Measurements from ENCODE around the gene KRTAP2-3. TPM values are rescaled to one million over a fixed set of nuclear protein-coding genes. Genes with fewer than 3 reads are reported as not detected.
A peak's percentile ranks its signal among the peaks of the same experiment; 100 is the strongest.
"Not testable (repeated sequence)": the region's sequence is repeated elsewhere in the genome, so short reads cannot be mapped to it uniquely, and the experiment has no call there.

Gene KRTAP2-3
- total RNA-seq, 8 experiments from 2014 or later = 0.33 TPM; not detected in 7

DNA sequence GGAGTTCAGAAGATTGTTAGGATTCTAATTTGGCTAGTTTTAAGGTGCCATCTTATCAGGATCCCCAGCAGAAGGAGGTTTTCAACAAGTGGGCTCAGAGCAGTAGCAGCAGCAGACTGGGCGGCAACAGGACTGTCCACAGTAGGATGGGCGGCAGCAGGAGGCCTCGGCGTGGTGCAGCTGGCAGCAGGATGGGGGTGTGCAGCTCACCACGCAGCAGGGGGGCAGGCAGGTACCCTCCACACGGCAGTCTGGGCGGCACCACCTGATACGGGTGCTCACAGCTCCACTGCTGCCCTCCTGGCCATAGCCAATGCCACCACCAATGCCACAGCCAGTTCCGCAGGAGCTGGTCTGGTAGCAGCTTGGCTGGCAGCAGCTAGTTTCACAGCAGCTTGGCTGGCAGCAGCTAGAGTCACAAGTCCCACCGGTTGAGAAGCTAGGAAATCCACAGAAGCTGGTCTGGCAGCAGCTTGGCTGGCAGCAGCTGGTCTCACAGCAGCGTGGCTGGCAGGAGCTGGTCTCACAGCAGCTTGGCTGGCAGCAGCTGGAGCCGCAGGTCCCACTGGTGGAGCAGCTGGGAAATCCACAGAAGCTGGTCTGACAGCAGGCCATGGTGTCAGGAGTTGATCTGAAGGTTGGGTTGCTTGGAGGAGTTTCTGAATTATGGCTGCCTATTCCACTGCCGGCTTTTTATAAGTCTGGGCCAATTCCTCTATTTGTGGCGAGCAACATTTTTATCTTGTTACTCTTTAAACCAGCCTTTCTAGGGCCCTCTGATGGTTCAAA is 18.9 kb downstream of the KRTAP2-3 start, which contains the start of gene KRTAP1-1:
Gene KRTAP1-1 (minus strand): TSS at position 668 of the 789 bp plus-strand sequence. CDS start 53 bp downstream, at position 615.
- H3K4me3 ChIP-seq; in situ Hi-C loops (cut with MboI; ENCODE audit: low pct_unique_long_range_greater_than_20kb in 2 of 9, low sequenced_read_pairs in 9 of 9, unreplicated experiment in 9 of 9); H3K27ac ChIP-seq; ATAC-seq (replicated peaks in 6 of 8); H3K4me1 ChIP-seq (replicated peaks in 1 of 2): not testable (repeated sequence)
- 0 to 100% (median 53%) methylated on average over 1 to 10 of the region's 14 CpGs; no CpG with 5 or more reads in 1 of the 10 experiments for WGBS, 10 experiments

DNA sequence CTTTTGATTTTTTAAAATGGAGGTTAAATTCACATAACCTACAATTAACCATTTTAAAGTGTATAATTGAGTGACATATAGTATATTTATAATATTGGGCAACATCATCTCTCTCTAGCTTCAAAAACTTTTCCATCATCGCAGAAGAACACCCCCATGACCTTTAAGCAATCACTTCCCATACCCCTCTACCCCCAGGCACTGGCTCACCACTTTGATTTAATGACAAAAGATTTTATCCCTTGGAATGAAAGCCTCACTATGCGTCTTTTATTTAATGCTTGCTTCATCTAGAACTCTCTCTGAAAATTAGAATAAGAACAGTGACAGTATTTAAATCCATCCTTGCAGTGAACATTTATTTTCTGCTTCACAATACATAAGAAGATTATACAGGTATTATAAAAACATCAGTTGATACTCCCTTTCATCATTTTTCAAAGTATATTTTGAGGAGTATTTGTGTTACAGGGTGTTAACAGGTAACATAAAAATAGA is 22.0 kb downstream of the KRTAP2-3 start:
- in situ Hi-C loops (cut with MboI; ENCODE audit: low pct_unique_long_range_greater_than_20kb in 2 of 9, low sequenced_read_pairs in 9 of 9, unreplicated experiment in 9 of 9) = no loop called here

GRCh38 chr17:41034346-41034935 is 25.5 kb downstream of the KRTAP2-3 start, which contains the start of gene KRTAP1-3:
Gene KRTAP1-3, minus strand, starts transcription at chr17:41034874. Its CDS starts 53 bp downstream, at chr17:41034821.
- in situ Hi-C loops (cut with MboI; ENCODE audit: low pct_unique_long_range_greater_than_20kb in 2 of 9, low sequenced_read_pairs in 9 of 9, unreplicated experiment in 9 of 9) = not testable (repeated sequence)
- WGBS, 10 experiments = 70 to 100% (median 89%) methylated on average over 2 to 6 of the region's 10 CpGs; no CpG with 5 or more reads in 4 of the 10 experiments

More for the DNA sequence above, 22.0 kb downstream of the KRTAP2-3 start:
- ATAC-seq (replicated peaks in 6 of 8) = no peak
- no peak overlapping the region for H3K27ac ChIP-seq
- H3K4me3 ChIP-seq = no peak overlapping the region
- WGBS, 10 experiments = 38 to 100% (median 50%) methylated on average over 1 to 2 of the region's 2 CpGs; no CpG with 5 or more reads in 1 of the 10 experiments
- no peaks in the 10 kb centered on the region for H3K4me1 ChIP-seq (replicated peaks in 1 of 2)

DNA sequence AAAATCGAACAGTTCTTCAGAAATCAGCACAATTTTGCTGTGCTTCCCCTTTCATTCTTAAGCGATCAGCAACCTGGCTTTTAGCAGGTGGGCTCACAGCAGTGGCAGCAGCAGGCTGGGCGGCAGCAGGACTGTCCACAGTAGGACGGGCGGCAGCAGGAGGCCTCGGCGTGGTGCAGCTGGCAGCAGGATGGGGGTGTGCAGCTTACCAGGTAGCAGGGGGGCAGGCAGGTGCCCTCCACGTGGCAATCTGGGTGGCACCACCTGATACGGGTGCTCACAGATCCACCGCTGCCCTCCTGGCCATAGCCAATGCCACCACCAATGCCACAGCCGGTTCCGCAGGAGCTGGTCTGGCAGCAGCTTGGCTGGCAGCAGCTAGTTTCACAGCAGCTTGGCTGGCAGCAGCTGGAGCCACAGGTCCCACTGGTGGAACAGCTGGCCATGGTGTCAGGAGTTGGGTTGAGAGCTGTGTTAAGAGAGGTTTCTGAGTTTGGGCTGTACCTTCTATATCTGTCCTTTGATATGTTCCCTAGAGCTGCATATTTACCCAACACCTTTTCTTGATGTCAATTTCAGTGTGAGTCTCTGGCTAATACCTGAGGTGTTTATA is 30.2 kb downstream of the KRTAP2-3 start, which contains the start of gene KRTAP1-4:
Gene KRTAP1-4 (minus strand): TSS at position 563 of the 613 bp plus-strand sequence. CDS start 117 bp downstream, at position 446.
- Histone ChIP-seq H3K4me1 (replicated peaks in 1 of 2) (no peaks in the 10 kb centered on the region), H3K4me3 (no peak within 1 kb of the TSS), H3K27ac (no peak within 1 kb of the TSS)
- in situ Hi-C loops (cut with MboI; ENCODE audit: low pct_unique_long_range_greater_than_20kb in 2 of 9, low sequenced_read_pairs in 9 of 9, unreplicated experiment in 9 of 9) = no loop called here
- 0 to 100% (median 68%) methylated on average over 1 to 3 of the region's 12 CpGs; no CpG with 5 or more reads in 2 of the 10 experiments for WGBS, 10 experiments
- ATAC-seq (replicated peaks in 6 of 8) = no peak

More at GRCh38 chr17:41034346-41034935, 25.5 kb downstream of the KRTAP2-3 start, which contains the start of gene KRTAP1-3:
- not testable (repeated sequence) for ATAC-seq (replicated peaks in 6 of 8); H3K27ac ChIP-seq; H3K4me3 ChIP-seq; H3K4me1 ChIP-seq (replicated peaks in 1 of 2)

- 0 to 83% (median 64%) methylated on average over 1 to 4 of the region's 9 CpGs for WGBS, 10 experiments
- H3K27ac ChIP-seq = no peak within 1 kb of the TSS
- no peak within 1 kb of the TSS for H3K4me3 ChIP-seq
- no peak for ATAC-seq (replicated peaks in 6 of 8)
- in situ Hi-C loops (cut with MboI; ENCODE audit: low pct_unique_long_range_greater_than_20kb in 2 of 9, low sequenced_read_pairs in 9 of 9, unreplicated experiment in 9 of 9) = no loop called here
- no peaks in the 10 kb centered on the region for H3K4me1 ChIP-seq (replicated peaks in 1 of 2)
Observed at GRCh38 chr17:41026715-41027471, 33.0 kb downstream of the KRTAP2-3 start, which contains the start of gene KRTAP1-5. Gene KRTAP1-5, minus strand, starts transcription at chr17:41027208. Its CDS starts 53 bp downstream, at chr17:41027155.

DNA sequence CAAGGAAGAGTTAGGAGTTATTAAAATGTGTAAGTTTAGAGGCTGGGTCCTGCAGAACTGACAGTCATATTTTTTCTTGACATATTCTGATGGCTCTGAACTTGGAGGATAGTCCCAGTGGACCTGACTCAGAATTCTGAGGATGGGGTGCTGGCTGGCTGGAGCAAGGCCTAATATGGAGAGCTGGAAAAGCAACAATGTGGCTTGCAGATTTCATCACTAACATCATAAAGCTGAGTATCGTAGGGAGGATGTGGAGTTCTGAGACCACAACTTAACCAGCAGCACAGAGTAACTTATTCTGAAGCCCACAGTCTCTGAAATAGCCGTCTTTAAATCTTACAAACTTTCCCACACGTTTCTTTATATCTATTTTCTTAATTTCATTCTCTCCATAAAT is 35.2 kb downstream of the KRTAP2-3 start:
- ATAC-seq (replicated peaks in 6 of 8) = no peak
- in situ Hi-C loops (cut with MboI; ENCODE audit: low pct_unique_long_range_greater_than_20kb in 2 of 9, low sequenced_read_pairs in 9 of 9, unreplicated experiment in 9 of 9) = no loop called here
- Histone ChIP-seq H3K4me1 (replicated peaks in 1 of 2) (no peaks in the 10 kb centered on the region), H3K4me3 (no peak overlapping the region), H3K27ac (no peak overlapping the region)
- WGBS, 10 experiments = 14 to 92% (median 62%) methylated on average over 1 to 3 of the region's 3 CpGs

- H3K27ac ChIP-seq = no peak overlapping the region
- in situ Hi-C loops (cut with MboI; ENCODE audit: low pct_unique_long_range_greater_than_20kb in 2 of 9, low sequenced_read_pairs in 9 of 9, unreplicated experiment in 9 of 9) = no loop called here
- no peak overlapping the region for H3K4me3 ChIP-seq
- no peaks in the 10 kb centered on the region for H3K4me1 ChIP-seq (replicated peaks in 1 of 2)
- ATAC-seq (replicated peaks in 6 of 8) = no peak
Observed at GRCh38 chr17:41020336-41020735, 39.6 kb downstream of the KRTAP2-3 start.

GRCh38 chr17:41019415-41019814 is 40.5 kb downstream of the KRTAP2-3 start:
- Histone ChIP-seq H3K4me3 (no peak overlapping the region), H3K27ac (no peak overlapping the region), H3K4me1 (replicated peaks in 1 of 2) (no peaks in the 10 kb centered on the region)
- 86 to 100% (median 100%) methylated on average over 1 to 3 of the region's 3 CpGs; no CpG with 5 or more reads in 3 of the 10 experiments for WGBS, 10 experiments
- in situ Hi-C loops (cut with MboI; ENCODE audit: low pct_unique_long_range_greater_than_20kb in 2 of 9, low sequenced_read_pairs in 9 of 9, unreplicated experiment in 9 of 9) = no loop called here
- ATAC-seq (replicated peaks in 6 of 8) = no peak

GRCh38 chr17:41018541-41018940 is 41.4 kb downstream of the KRTAP2-3 start:
- 40 to 100% (median 81%) methylated on average over 1 to 3 of the region's 3 CpGs; no CpG with 5 or more reads in 3 of the 10 experiments for WGBS, 10 experiments
- Histone ChIP-seq H3K4me1 (replicated peaks in 1 of 2) (peaks cover 0 to 4% of the 10 kb centered on the region in 2 donors), H3K27ac (no peak overlapping the region), H3K4me3 (no peak overlapping the region)
- in situ Hi-C loops (cut with MboI; ENCODE audit: low pct_unique_long_range_greater_than_20kb in 2 of 9, low sequenced_read_pairs in 9 of 9, unreplicated experiment in 9 of 9) = no loop called here
- no peak for ATAC-seq (replicated peaks in 6 of 8)

DNA sequence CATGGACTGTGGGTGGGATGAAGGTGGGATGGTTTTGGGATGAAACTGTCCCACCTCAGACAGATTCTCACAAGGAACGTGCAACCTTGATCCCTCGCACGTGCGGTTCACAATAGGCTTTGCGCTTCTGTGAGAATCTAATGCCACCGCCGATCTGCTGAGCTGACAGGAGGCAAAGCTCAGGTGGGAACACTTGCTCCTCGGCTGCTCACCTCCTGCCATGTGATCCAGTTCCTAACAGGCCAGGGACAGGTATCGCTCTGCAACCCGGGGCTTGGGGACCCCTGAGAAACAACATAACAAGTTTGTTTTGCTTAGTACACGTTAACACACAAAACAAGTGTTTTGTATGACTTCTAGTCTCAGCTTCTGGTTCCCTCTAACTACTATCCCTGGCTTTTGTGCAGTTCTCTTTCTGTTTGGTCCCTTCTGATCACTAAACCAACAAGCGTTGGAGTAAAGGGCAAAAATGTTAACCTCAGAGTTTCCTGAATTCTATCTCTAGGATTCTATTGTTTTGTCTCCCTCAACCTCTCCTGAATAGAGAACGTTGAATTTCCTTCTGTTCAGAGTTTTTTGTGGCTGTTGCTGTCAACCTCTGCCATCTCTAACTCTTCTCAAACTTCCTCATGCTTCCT is 43.2 kb downstream of the KRTAP2-3 start:
- WGBS, 10 experiments = 29 to 88% (median 71%) methylated on average over 1 to 13 of the region's 13 CpGs; no CpG with 5 or more reads in 1 of the 10 experiments
- Histone ChIP-seq H3K4me3 (no peak overlapping the region), H3K27ac (no peak overlapping the region), H3K4me1 (replicated peaks in 1 of 2) (peaks cover 0 to 4% of the 10 kb centered on the region in 2 donors)
- ATAC-seq (replicated peaks in 6 of 8) = no peak
- in situ Hi-C loops (cut with MboI; ENCODE audit: low pct_unique_long_range_greater_than_20kb in 2 of 9, low sequenced_read_pairs in 9 of 9, unreplicated experiment in 9 of 9) = no loop called here

DNA sequence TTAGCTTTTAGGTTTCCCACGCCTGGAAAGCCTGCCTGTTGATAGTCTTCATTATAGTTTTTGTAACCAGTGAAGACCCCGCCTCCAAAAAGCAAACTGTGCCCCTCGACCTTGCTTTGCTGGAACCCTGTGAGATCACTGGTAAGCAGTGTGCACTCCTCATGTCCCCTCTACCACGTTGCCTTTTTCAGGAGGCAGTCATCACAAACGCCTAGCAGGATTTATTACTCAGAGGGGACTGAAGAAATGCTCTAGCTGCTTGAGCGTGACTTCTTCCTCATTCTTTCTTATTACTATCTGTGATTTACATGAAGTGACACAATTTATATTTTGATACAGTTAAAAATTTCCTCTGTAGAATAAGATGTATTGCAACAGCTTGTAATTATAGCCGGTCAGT is 44.5 kb downstream of the KRTAP2-3 start:
- no peak overlapping the region for H3K27ac ChIP-seq
- in situ Hi-C loops (cut with MboI; ENCODE audit: low pct_unique_long_range_greater_than_20kb in 2 of 9, low sequenced_read_pairs in 9 of 9, unreplicated experiment in 9 of 9) = no loop called here
- peak in 4 of 8 experiments; percentile 42 to 67 (median 50) for ATAC-seq (replicated peaks in 6 of 8)
- 52 to 86% (median 66%) methylated on average over 3 to 7 of the region's 7 CpGs; no CpG with 5 or more reads in 3 of the 10 experiments for WGBS, 10 experiments
- H3K4me3 ChIP-seq = no peak overlapping the region
- H3K4me1 ChIP-seq (replicated peaks in 1 of 2) = peaks cover 0 to 4% of the 10 kb centered on the region in 2 donors

- in situ Hi-C loops (cut with MboI; ENCODE audit: low pct_unique_long_range_greater_than_20kb in 2 of 9, low sequenced_read_pairs in 9 of 9, unreplicated experiment in 9 of 9) = no loop called here
- Histone ChIP-seq H3K27ac (no peak overlapping the region), H3K4me1 (replicated peaks in 1 of 2) (peaks cover 0 to 4% of the 10 kb centered on the region in 2 donors), H3K4me3 (no peak overlapping the region)
- 0 to 57% (median 29%) methylated on average over 1 of the region's 1 CpG; no CpG with 5 or more reads in 3 of the 10 experiments for WGBS, 10 experiments
- ATAC-seq (replicated peaks in 6 of 8) = peak in 6 of 8 experiments; percentile 32 to 91 (median 74)
Observed at GRCh38 chr17:41013606-41014005, 46.3 kb downstream of the KRTAP2-3 start.
